Endothelial cell of hepatic sinusoid (primary cell): ENCODE results near the gene SECISBP2.

ENCODE experiments used
- in situ Hi-C: cut with HindIII; loops from 2 replicates; pipeline ENCODE4 v1.10.0; 2017; ENCODE audit warnings: low sequenced_read_pairs

The SECISBP2 gene

DNA sequence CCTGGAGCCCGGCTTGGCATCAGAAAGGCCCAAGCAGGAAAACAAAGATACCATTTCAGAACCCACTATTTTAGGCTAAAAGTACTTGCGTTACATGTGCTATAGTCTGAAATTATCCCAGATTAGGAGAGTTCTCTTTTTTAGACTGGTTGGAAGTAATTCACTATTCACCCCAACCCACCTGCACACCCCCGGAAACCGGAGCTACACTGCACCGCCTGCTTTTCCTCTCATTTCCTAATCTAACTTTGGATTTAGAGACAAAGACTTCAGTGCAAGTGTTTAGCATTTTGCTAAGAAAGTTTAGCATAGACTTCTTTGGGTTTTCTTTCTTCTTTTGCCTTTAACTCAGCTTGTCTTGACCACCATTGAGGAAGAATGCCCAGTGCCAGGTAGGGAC lies 79.2 kb downstream of the SECISBP2 start:
- in situ Hi-C loops: no loop called here

GRCh38 chr9:89398621-89399020 lies 80.3 kb downstream of the SECISBP2 start:
- in situ Hi-C loops: no loop called here

GRCh38 chr9:89400403-89401116 lies 82.3 kb downstream of the SECISBP2 start:
- in situ Hi-C loops: no loop called here

- in situ Hi-C loops: no loop called here
Measured at GRCh38 chr9:89402695-89403427, 84.6 kb downstream of the SECISBP2 start.

DNA sequence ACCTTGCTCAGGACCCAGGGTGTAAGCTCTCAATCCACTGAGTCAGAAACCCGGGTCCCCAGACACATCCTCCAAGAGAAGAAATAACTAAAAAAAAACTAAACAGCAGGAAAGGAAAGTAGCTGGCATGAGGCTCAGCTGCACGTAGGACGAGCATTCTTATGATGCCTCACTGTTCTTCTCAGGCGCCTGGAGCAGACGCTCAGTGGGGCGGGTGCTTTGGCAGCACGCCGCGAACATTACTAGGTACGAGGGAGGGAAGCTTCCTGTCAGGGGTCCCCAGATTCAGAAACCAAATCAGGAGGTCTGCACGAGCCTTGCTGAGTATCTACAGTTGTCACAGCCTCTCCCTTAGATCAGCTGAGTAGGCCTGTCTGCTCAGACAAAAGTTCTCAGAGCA lies 85.8 kb downstream of the SECISBP2 start:
- in situ Hi-C loops: no loop called here

- in situ Hi-C loops: no loop called here
Measured at GRCh38 chr9:89405826-89406225, 87.5 kb downstream of the SECISBP2 start.

DNA sequence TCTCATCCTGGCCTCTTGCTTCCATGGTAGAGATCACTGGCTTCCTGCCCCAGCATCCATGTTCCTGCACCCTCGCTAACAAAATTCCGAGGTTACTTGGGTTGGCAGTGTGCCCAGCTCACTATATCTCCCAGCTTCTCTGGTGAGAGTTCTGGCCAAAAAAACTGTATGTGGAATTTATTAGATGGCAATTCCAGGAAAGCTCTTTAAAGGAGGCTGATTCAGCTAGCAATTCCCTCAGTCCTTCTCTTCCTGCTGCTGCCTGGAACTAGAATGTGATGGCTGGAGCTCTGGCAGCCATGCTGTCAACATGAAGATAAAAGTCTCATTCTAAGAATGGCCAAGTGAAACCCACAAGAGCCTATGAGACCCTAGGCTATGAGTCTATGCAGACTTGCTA lies 88.8 kb downstream of the SECISBP2 start:
- in situ Hi-C loops: no loop called here

- in situ Hi-C loops: no loop called here
Measured at GRCh38 chr9:89408628-89409101, 90.4 kb downstream of the SECISBP2 start.
